ENCODE measurements around the gene BEST1.

DNA sequence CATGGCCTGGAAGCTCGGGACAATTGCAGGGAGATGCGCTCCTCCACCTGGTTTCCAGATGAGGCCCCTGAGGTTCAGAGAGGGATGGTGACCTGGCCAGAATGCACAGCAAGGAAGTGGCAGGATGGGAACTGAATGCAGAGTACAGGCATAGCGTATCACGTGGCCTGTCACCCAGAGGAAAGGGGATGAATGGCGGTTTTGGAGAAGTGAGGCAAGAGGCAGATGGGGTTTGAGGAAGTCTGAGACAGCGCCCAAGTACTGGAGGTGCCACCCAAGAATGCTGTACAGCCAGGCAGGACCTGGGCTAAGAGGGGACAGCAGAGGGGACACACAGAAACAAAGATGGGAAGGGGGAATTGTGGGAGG, 37.6 kb upstream of the BEST1 start:
- no peak for TF ChIP-seq EZH2phosphoT487 (IDR thresholded peaks at IDR 0.05; ENCODE audit: insufficient read depth, low read depth)
- no peak for TF ChIP-seq EZH2 (IDR thresholded peaks at IDR 0.05; ENCODE audit: insufficient read depth, poor library complexity, severe bottlenecking)

Data from GM23248 (cell line).